ENCODE measurements around the gene IFRD2.
"Not testable (repeated sequence)": the region's sequence is repeated elsewhere in the genome, so short reads cannot be mapped to it uniquely, and the experiment has no call there.

- not testable (repeated sequence) for TF ChIP-seq EZH2 (IDR thresholded peaks at IDR 0.05); POLR2AphosphoS5 (IDR thresholded peaks at IDR 0.05; ENCODE audit: borderline replicate concordance, low read depth, low read length)
Measured at GRCh38 chr3:50244813-50245212, 47.4 kb downstream of the IFRD2 start.
